SU-DHL-6 (cell line): Measurements from ENCODE around the gene NUDT21.

ENCODE experiments used
- H2AFZ ChIP-seq: fragments of 200-600 bp; sonication (generic); 2 replicates; pipeline ENCODE4 v1.6.1; 2014; ENCODE audit warnings: low read depth, mild to moderate bottlenecking, moderate library complexity, mixed read lengths, antibody characterized with exemption, low read length; ENCODE audit not compliant: severe bottlenecking
- H3F3A ChIP-seq: fragments of 200-600 bp; shearing (Covaris generic); 2 replicates; pipeline ENCODE4 v1.6.0; 2016; ENCODE audit warnings: antibody characterized with exemption, mild to moderate bottlenecking; ENCODE audit not compliant: insufficient read depth
- H3K27ac ChIP-seq: fragments of 200-600 bp; sonication (generic); 2 replicates; pipeline ENCODE4 v1.5.1; 2016; ENCODE audit warnings: low read depth, mild to moderate bottlenecking, low read length, moderate library complexity, mixed read lengths
- H3K27me3 ChIP-seq: fragments of 200-600 bp; sonication (generic), shearing (Covaris generic); 2 replicates; pipeline ENCODE4 v1.6.0; 2014; ENCODE audit warnings: mild to moderate bottlenecking, low read length
- H3K36me3 ChIP-seq: fragments of 200-600 bp; sonication (generic); 2 replicates; pipeline ENCODE4 v1.6.1; 2014; ENCODE audit warnings: mild to moderate bottlenecking, low read length, mixed read lengths
- H3K4me2 ChIP-seq: fragments of 300-600, 200-600 bp; shearing (Covaris generic), sonication (generic); 2 replicates; pipeline ENCODE4 v1.6.0; 2014; ENCODE audit warnings: low read length, low read depth, mild to moderate bottlenecking; ENCODE audit not compliant: poor library complexity, severe bottlenecking
- H3K4me3 ChIP-seq: fragments of 200-600 bp; sonication (generic); 2 replicates; pipeline ENCODE4 v1.5.1; 2014; ENCODE audit warnings: antibody characterized with exemption, low read length, mild to moderate bottlenecking, mixed read lengths; ENCODE audit not compliant: insufficient read depth, poor library complexity, severe bottlenecking
- H3K79me2 ChIP-seq: fragments of 200-600 bp; sonication (generic); 2 replicates; pipeline ENCODE4 v1.6.1; 2014; ENCODE audit warnings: mild to moderate bottlenecking, low read length, moderate library complexity; ENCODE audit not compliant: insufficient read depth
- H3K9ac ChIP-seq: fragments of 200-600 bp; sonication (generic); 2 replicates; pipeline ENCODE4 v1.7.0; 2014; ENCODE audit warnings: mild to moderate bottlenecking, low read length
- H3K9me2 ChIP-seq: fragments of 200-600 bp; sonication (generic); replicated peaks from 2 replicates; pipeline ENCODE4 v1.6.1; 2014; ENCODE audit warnings: low read length; ENCODE audit not compliant: insufficient read depth
- H3K9me3 ChIP-seq: fragments of 200-600 bp; sonication (generic); 2 replicates; pipeline ENCODE4 v1.6.1; 2014; ENCODE audit warnings: low read length, mixed read lengths; ENCODE audit not compliant: insufficient read depth
- H4K20me1 ChIP-seq: fragments of 200-600 bp; sonication (generic); 2 replicates; pipeline ENCODE4 v1.6.1; 2014; ENCODE audit warnings: low read depth, mild to moderate bottlenecking, antibody characterized with exemption, low read length, moderate library complexity, mixed read lengths
- CTCF ChIP-seq: fragments of 200-600 bp; sonication (generic); IDR thresholded peaks from one replicate; pipeline ENCODE4 v1.5.1; 2017; ENCODE audit warnings: antibody characterized with exemption, mild to moderate bottlenecking, low read length, moderate library complexity; ENCODE audit not compliant: insufficient read depth, poor library complexity, severe bottlenecking
- EZH2phosphoT487 ChIP-seq: fragments of 200-600 bp; sonication (generic), shearing (Covaris generic); conservative IDR thresholded peaks from 2 replicates; pipeline ENCODE4 v1.6.1; 2018; ENCODE audit warnings: mild to moderate bottlenecking, antibody characterized with exemption, low read length, moderate library complexity, mixed read lengths

The NUDT21 gene

GRCh38 chr16:56463153-56463552 is 12.0 kb upstream of the NUDT21 start:
- H3K9ac ChIP-seq: no peak overlapping the region
- no peaks in the 10 kb centered on the region for H3K9me3 ChIP-seq
- no peaks in the 10 kb centered on the region for H3K79me2 ChIP-seq
- H3F3A ChIP-seq: no peaks in the 10 kb centered on the region
- no peaks in the 10 kb centered on the region for H3K9me2 ChIP-seq
- peaks cover 47% of the 10 kb centered on the region for H3K36me3 ChIP-seq
- no peaks in the 10 kb centered on the region for H3K27me3 ChIP-seq
- H3K27ac ChIP-seq: no peak overlapping the region
- H2AFZ ChIP-seq: no peak overlapping the region
- H3K4me3 ChIP-seq: no peak overlapping the region
- H3K4me2 ChIP-seq: no peak overlapping the region
- no peaks in the 10 kb centered on the region for H4K20me1 ChIP-seq
- TF ChIP-seq CTCF (no peak), EZH2phosphoT487 (no peak)

GRCh38 chr16:56462064-56462796 is 11.1 kb upstream of the NUDT21 start:
- Histone ChIP-seq H3F3A (no peaks in the 10 kb centered on the region), H3K79me2 (no peaks in the 10 kb centered on the region), H3K9ac (no peak overlapping the region), H4K20me1 (no peaks in the 10 kb centered on the region), H3K4me2 (no peak overlapping the region), H3K27me3 (no peaks in the 10 kb centered on the region), H3K9me3 (no peaks in the 10 kb centered on the region), H2AFZ (no peak overlapping the region), H3K4me3 (no peak overlapping the region), H3K36me3 (peaks cover 50% of the 10 kb centered on the region), H3K27ac (no peak overlapping the region), H3K9me2 (no peaks in the 10 kb centered on the region)
- TF ChIP-seq EZH2phosphoT487: no peak
- TF ChIP-seq CTCF: no peak

GRCh38 chr16:56460101-56460500 is 9.0 kb upstream of the NUDT21 start:
- H4K20me1 ChIP-seq: no peaks in the 10 kb centered on the region
- no peaks in the 10 kb centered on the region for H3K9me2 ChIP-seq
- H3K79me2 ChIP-seq: no peaks in the 10 kb centered on the region
- peaks cover 44% of the 10 kb centered on the region for H3K36me3 ChIP-seq
- TF ChIP-seq CTCF (no peak), EZH2phosphoT487 (no peak)
- H2AFZ ChIP-seq: no peak overlapping the region
- H3K9ac ChIP-seq: no peak overlapping the region
- H3F3A ChIP-seq: no peaks in the 10 kb centered on the region; the same call in 1 of the 2 replicates
- H3K27me3 ChIP-seq: no peaks in the 10 kb centered on the region
- H3K4me2 ChIP-seq: no peak overlapping the region
- H3K27ac ChIP-seq: no peak overlapping the region
- no peaks in the 10 kb centered on the region for H3K9me3 ChIP-seq
- no peak overlapping the region for H3K4me3 ChIP-seq
